GM18907 (cell line): ENCODE data around the gene DMKN.
"Not testable (repeated sequence)": the region's sequence is repeated elsewhere in the genome, so short reads cannot be mapped to it uniquely, and the experiment has no call there.

ENCODE experiments used
- ATAC-seq: cut with Tn5 transposase; IDR thresholded peaks from one replicate; pipeline ENCODE4 v1.9.1; 2021; ENCODE audit warnings: mild to moderate bottlenecking, moderate library complexity; ENCODE audit not compliant: unreplicated experiment

Gene DMKN

DNA sequence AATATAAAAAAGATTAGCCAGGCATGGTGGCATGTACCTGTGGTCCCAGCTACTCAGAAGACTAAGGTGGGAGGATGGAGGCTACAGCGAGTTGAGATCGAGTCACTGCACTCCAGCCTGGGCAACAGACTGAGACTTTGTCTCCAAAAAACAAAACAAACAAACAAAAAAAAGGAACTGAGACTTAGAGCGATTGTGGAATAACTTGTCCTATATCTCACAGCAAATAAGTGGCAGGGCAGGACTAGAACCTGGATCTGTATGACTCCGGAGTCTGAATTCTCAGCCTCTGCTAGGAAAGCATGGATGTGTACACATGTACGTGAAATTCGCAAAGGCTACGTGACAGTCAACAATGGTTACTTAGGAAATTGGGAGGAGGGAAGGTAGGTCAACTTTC is 43.3 kb downstream of the DMKN start:
- no peak for ATAC-seq

DNA sequence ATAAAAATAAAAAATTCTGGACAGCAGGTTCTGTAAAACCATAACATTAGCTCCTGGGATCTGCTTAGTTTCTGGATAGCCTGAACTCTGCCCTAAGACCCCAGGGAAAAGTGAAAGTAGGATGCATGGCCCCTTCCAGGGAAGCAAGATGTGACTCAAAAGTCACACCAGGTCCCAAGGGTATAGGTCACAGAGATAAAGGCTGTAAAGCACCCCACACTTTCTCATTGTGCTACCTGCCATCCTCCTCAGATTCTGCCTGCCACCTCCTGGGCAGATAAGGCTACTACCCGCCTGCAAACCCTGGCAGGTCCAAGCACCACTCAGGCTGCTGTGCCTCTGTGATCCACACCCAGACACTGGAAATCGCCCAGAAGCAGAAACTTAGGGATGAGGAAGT is 44.8 kb downstream of the DMKN start:
- peak; percentile 79 for ATAC-seq

DNA sequence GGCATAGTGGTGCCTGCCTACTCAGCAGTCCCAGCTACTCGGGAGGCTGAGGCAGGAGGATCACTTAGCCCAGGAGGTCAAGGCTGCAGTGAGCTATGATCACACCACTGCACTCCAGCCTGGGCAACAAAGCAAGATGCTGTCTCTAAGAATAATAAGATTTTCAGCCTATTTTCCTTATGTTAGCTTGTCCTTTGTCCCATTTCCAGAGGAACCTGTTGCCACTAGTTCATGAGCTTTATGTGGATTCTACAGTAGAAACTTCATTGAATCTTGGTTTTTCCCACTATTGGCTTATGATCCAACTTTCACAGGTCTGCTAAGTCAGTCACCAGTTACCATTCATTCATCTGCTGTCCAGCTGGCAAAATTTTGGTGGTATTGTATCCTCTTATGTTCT is 47.2 kb downstream of the DMKN start:
- no peak for ATAC-seq

DNA sequence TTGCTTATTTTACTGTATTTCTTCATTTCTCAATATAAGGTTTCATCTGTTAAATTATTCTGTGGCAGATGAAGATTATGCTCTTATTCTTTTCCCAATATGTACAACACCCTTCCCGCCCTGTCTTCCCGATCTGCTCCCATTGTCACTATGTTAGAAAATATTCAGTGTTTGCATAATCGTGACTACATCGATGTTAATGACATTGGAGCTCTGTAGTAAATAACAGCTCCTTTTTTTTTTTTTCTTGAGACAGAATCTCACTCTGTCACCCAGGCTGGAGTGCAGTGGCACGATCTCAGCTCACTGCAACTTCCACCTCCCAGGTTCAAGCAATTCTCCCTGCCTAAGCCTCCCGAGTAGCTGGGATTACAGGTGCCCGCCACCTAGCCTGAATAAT is 50.5 kb downstream of the DMKN start:
- ATAC-seq: not testable (repeated sequence)

DNA sequence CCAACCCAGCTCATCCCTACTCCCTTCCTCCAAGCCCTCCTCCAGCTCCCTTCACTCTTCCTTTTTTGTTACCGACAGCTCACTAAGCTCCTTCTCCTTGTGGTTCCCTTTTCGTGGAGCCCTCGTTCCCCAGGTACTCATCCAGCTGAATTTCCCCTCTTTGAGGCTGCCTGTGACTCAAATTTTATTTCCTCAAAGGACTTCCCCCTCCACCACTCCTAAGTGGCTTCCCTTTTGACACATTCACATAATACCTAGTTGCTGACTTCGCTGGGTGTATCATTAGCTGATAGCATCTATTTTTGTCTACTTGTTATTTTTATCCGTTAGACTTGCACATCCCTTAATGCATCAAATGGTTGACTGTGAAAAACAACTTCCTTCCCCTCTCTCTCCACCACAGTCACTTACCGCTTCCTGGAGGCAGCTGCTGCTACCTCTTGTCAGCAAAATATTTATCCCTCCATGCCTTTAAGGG is 50.9 kb downstream of the DMKN start:
- peak; percentile 61 for ATAC-seq

- ATAC-seq: not testable (repeated sequence)
Measured at GRCh38 chr19:35461788-35462187, 51.7 kb downstream of the DMKN start.

DNA sequence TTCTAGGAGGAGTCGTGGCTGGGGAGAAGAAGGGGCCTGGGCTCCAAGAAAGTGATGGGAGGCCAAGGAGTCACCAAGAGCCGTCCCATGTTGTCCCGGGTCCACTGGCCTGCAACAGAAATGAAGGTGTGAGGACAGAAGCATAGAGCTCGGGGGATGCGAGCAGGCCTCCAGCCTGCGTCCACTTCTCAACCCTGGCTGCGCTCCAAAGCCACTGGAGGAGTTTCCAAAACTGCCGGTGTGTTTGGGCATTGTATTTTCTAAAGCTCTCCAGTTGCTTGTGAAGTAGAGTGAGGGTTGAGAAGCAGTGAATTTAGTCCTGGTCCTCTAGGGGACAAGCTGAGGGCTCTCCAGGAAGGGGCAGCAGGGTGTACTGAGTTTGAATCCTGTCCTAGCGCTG is 52.4 kb downstream of the DMKN start:
- ATAC-seq: no peak

- ATAC-seq: no peak
Measured at GRCh38 chr19:35460608-35461007, 52.8 kb downstream of the DMKN start.

DNA sequence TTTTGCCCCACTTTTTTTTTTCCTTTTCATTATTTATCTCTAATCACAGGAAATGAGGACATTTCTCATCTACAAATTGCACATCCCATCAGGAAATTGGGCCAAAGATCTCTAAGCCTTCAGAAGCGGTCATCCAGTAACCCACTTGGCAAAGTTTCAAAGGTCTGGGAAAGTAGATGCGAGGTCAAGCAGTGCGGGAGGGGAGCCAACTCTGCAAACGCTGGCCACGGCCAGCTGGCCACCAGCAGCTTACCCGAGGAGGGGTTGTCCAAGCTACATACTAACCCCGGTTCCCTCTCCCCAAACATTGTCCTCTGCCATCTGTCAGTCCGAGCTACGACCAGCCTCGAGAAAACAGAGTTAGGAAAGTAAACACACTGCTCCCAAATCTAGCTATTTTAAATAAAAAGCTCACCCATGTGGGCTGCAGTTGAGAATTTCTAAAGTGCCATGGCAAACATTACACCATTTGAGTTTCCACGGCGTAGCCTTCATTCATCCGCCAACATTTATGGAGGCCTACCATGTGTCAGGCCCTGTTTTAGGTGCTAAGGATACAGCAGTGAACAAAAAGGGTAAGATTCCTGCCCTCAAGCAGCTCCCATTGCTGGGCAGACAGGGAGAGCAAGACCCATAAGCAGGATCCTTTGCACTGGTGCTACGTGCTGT is 53.9 kb downstream of the DMKN start:
- ATAC-seq: no peak

DNA sequence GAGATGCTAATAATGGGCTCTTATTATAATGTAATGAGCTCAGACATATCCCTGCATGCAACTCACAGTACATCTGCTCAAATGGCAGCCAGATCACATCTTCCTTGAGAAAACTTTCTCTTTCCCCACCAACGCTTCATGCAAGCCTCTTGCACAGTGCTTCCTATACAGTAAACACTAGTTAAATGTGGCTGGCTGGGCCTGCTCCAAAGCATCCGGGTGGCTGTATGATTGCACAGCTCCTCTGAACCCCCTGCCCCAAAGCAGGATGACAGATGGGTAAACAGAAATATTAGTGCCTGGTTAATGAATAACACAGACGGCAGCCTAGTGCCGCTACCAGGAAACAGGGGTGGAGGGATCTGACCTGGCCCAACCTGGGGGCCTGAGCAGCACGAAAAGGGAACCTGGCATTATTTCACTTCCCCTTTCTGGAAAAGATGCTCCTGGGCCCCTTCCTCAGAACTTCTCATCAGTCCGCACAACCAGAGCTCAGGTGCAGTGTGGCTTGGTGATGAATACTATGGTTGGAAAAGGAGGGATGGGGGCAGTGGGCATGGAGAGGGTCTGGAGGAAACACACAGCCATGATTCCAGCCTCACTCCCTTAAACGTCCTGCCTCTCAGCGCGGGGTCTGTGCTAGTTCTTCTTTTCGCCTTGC is 54.6 kb downstream of the DMKN start:
- ATAC-seq: peak; percentile 52

DNA sequence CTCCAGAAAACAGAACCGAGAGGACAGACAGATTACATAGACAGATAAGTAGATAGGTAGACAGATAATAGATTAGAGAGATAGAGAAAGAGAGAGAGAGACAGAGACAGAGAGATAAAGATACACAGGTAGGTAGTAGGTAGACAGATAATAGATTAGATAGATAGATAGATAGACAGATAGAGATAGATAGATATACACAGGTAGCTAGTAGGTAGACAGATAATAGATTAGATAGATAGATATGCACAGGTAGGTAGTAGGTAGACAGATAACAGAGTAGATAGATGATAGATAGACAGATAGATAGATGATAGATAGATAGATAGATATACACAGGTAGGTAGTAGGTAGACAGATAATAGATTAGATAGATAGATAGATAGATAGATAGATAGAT is 55.3 kb downstream of the DMKN start:
- no peak for ATAC-seq

DNA sequence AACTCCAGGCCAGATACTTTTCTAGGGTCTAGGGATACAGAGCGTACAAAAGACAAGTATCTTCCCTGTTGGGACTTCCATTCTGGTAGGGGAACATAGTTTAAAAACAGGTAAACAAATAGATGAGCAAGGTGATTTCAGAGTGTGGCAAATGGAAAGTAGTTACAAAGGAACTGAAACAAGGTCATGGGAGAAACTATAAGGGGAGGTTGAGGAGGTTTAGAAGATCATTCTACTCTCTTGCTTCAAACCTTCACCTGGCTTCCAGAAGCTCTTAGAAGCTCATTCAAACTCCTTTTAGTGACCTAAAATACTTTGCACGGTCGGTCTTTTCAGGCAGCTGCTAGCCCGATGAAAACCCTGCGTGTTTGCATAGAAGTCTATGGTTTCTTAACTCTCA is 56.3 kb downstream of the DMKN start:
- ATAC-seq: peak; percentile 46

DNA sequence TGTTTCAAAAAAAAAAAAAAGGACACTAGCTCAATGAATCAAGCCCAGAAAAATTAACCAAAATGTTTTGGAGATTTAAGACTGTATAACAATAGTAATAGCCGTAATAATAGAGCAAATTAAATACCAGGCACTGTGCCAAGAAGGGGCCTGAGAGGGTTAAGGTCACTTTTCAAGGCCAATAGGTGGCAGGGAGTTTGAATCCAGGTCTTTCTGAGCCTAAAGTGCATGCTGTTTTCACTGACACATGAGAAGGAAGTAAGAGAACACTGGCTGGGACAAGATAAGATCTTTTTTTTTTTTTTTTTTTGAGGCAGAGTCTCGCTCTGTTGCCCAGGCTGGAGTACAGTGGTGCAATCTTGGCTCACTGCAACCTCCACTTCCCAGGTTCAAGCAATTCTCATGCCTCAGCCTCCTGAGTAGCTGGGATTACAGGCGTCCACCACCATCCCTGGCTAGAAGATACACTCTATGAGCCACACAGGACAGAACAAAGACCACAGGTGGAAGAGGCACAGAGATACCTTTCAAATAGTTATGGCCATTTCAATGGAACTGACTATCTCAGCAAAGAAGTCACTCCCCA is 57.7 kb downstream of the DMKN start:
- no peak for ATAC-seq

- no peak for ATAC-seq
Measured at GRCh38 chr19:35454663-35455062, 58.8 kb downstream of the DMKN start.

DNA sequence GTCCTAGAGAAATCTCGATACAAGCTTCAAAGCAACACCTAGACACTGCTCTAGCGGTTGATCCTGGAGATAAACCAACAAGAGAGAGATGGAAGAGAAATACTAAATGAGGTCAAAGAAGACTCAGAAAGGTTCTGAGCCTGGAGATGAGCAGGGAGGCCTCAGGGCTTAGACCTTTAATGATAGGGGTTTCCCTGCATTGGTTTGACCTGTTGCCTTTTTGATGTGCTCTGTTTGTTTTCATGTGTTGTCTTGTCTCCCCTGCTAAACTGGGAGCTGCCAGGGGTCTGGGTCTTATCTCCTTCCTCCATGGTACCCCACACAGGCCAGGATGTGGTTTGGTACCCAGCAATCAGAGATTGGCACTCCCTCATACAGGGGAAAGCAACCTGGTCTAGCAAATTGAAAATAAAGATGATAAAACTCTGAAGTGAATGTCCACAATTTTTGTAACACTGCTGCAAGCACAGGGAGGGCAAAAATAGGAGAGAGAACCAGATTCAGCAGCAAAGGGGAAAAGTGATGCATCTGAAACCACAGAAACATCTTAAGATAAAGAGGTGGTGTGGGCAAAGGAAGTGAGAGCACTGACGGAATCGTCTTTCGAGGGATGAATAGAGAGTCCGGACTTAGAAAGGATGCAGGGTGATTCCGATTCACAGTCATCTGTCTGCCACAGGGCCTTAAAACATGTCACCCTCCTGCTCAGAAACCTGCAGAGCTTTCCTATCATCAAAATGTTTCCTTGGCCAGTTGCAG is 61.9 kb downstream of the DMKN start:
- peak; percentile 62 for ATAC-seq

GRCh38 chr19:35449359-35450043 is 63.9 kb downstream of the DMKN start:
- no peak for ATAC-seq

DNA sequence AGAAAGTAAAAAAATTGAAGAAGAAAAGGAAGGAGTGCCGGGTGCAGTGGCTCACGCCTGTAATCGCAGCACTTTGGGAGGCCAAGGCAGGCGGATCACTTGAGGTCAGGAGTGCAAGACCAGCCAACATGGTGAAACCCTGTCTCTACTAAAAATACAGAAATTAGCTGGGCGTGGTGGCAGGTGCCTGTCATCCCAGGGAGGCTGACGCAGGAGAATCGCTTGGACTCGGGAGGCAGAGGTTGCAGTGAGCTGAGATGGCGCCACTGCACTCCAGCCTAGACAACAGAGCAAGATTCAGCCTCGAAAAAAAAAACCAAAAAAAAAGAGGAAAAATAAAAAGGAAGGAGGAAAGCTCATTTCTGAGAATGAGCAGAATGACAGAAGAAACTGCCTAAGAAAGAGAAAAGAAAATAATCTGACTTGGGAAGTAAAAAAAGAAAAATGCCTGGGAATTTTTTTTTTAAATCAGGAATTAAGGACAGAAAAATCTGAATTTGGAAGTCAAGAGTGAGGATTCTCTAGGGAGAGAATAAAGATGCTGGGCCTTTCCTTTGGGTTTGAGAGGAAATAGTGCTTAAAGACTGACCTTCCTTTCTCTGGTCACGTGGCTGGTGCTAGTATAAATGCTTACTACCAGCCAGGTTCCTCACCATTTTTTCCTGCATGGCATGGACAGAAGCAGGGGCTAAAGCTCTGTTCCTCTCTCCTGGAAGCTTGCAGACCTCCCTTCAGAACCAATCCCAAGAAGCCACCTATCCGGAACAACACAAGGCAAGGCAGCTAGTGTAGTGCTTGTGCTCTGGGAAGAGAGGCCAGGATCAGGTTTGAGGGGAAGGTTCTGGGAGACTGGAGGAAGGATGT is 65.6 kb downstream of the DMKN start, which contains the start of gene FFAR2:
Gene FFAR2, plus strand, starts transcription at position 652 of the 864 bp plus-strand sequence. CDS start 1,458 bp downstream, outside the sequence.
- no peak for ATAC-seq
